ENCODE data around the gene KIF19.

DNA sequence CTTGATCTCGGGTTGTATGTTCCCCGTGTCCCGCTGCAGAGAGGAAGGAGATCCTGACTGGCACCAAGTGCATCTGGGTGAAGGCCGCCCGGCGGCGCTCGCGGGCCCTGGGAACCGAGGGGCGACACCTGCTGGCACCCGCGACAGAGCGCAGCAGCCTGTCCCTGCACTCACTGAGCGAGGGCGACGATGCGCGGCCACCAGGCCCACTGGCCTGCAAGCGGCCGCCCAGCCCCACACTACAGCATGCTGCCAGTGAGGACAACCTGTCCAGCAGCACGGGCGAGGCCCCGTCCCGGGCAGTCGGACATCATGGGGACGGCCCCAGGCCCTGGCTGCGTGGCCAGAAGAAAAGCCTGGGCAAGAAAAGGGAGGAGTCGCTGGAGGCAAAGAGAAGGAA lies 28.1 kb downstream of the KIF19 start:
- TF ChIP-seq POLR2A (IDR thresholded peaks at IDR 0.05), result no peak
- TF ChIP-seq, protein P1, sequence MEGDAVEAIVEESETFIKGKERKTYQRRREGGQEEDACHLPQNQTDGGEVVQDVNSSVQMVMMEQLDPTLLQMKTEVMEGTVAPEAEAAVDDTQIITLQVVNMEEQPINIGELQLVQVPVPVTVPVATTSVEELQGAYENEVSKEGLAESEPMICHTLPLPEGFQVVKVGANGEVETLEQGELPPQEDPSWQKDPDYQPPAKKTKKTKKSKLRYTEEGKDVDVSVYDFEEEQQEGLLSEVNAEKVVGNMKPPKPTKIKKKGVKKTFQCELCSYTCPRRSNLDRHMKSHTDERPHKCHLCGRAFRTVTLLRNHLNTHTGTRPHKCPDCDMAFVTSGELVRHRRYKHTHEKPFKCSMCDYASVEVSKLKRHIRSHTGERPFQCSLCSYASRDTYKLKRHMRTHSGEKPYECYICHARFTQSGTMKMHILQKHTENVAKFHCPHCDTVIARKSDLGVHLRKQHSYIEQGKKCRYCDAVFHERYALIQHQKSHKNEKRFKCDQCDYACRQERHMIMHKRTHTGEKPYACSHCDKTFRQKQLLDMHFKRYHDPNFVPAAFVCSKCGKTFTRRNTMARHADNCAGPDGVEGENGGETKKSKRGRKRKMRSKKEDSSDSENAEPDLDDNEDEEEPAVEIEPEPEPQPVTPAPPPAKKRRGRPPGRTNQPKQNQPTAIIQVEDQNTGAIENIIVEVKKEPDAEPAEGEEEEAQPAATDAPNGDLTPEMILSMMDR (IDR thresholded peaks at IDR 0.05), result peak in 4 of 6 experiments; percentile 21 to 64 (median 42)
